HG02885 (cell line): ENCODE measurements around the gene TCN2.

Experiments
- ATAC-seq: cut with Tn5 transposase; IDR thresholded peaks from one replicate; pipeline ENCODE4 v1.9.1; 2021; ENCODE audit warnings: mild to moderate bottlenecking; ENCODE audit not compliant: unreplicated experiment, poor library complexity

TCN2 gene

GRCh38 chr22:30640361-30640760 is 33.4 kb downstream of the TCN2 start:
- no peak for ATAC-seq

DNA sequence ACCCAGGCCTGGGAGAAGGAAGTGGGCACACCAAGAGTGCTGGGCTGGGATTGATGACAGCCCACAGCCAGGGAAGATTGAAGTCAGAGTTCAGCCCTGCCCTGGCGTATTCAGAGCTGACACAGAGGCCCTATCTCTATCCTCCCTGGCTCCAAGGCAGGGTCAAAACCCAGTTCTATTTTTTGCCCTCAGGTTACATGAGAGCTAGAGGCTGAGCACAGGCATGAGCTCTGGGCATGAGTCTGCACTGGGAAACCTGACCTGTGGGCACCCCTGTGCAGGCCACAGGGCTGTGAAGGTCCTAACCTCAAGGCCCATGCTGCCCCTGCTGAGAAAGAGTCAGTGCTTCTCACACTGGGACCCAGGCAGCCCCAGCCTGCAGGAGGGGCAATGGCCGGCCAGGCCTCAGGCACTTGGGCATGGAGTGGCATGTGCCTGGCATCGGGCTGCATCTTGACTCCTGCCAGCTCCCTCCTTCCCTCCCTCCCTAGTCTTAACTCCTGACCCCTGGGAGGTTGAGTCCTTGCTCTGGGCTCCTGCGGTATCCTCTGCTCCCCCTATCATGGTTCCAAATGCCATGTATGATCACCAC is 34.0 kb downstream of the TCN2 start:
- no peak for ATAC-seq

GRCh38 chr22:30643055-30643875 is 36.3 kb downstream of the TCN2 start:
- no peak for ATAC-seq

- ATAC-seq: no peak
Measured at GRCh38 chr22:30646518-30647160, 39.7 kb downstream of the TCN2 start.

GRCh38 chr22:30647536-30647935 is 40.6 kb downstream of the TCN2 start:
- ATAC-seq: no peak

DNA sequence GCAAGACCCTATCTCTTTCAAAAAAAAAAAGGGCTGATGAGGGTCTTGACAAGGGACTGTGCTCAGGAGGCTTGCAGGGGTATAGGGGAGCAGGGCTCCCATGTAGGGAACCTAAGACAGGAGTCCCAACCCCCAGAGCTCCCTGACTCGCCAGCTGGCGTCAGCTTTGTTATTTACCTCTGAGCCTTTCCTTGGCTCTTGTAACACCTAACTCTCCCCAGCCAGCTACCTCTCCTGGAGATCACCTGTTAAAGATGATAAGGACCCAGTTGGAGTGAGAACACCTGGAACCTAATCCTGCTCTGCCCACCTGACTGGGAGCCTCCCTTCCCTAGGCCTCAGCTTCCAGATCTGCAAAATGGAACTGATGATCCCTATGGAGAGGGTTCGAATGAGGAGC is 41.9 kb downstream of the TCN2 start:
- ATAC-seq: no peak

- peak; percentile 68 for ATAC-seq
Measured at GRCh38 chr22:30649430-30650007, 42.5 kb downstream of the TCN2 start.

GRCh38 chr22:30650508-30651116 is 43.6 kb downstream of the TCN2 start:
- no peak for ATAC-seq

- no peak for ATAC-seq
Measured at GRCh38 chr22:30652852-30653251, 45.9 kb downstream of the TCN2 start.

DNA sequence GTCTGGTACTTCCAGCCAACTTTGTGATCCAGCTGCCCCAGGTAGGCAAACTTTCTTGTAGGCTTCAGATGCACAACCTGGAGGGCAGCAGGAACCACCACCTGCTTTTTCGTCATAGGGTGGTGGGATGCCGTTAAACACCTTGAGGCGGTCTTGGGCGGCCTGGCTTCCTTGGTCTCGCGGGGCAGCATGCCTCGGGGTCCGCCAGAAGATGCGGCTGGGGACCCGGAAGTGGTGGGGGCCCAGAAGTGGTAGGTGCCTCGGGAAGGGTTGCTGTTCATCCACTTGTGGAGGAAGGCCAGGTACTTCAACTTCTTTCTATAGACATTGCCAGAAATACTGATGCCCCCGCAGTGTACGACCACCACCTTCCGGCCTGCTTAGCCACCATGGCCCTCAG is 47.4 kb downstream of the TCN2 start:
- ATAC-seq: no peak

- no peak for ATAC-seq
Measured at GRCh38 chr22:30655532-30655931, 48.6 kb downstream of the TCN2 start.

DNA sequence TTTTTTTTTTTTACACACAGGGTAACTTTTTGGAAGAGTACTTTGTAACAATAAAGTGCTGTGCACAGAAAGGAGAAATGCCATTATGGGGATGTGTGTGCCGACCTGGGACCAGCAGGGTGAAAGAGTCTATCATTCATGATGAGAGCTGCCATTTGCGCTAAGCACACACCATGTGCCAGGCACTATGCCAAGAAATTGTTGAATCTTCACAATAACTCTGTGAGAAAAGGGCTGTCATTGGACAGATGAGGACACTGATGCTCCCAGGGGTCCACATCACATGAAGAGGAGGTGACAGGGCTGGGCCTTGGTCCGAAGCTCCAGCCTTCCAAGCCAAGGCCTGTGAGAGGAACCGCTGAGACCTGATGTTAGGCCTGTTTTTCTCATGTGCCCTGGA is 55.1 kb downstream of the TCN2 start:
- ATAC-seq: no peak

- ATAC-seq: no peak
Measured at GRCh38 chr22:30664798-30665197, 57.8 kb downstream of the TCN2 start.

DNA sequence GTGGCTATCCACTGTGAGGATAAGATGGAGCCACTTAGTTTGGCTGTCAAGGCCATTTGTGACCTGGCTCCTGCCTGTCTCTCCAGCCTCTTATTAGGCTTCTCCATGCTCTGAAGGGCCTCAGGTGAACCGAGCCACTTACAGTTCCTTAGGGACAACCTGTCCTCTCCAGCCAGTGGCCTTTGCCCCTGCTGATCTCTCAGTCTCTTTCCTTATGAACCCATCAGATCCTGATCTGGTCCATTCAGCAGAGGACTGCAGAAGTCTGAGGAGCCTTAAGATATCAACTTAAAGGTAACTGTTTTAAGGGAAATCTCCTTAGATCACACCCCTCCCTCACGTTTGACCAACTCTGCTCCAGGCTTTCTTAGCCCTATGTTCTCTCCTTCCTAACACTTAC is 58.3 kb downstream of the TCN2 start:
- ATAC-seq: no peak

DNA sequence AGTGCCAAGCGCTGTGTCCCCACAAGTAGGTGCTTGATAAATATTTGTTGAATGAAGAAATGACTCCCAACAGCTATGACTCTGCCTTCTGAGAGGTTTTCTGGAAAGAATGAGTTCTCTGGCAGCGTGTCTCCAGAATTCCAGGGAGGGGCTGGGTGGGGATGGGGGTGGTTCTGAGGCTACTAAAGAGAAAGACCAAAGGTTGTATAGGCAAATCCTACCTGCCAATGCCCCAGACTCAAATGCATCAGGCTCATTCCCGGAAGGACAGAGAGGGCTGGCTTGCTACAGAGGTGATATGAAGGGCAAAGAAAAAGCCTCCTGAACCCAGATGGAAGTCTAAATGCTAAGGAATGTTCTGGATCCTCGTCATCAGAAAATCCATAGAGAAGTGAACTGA is 58.8 kb downstream of the TCN2 start:
- ATAC-seq: no peak

DNA sequence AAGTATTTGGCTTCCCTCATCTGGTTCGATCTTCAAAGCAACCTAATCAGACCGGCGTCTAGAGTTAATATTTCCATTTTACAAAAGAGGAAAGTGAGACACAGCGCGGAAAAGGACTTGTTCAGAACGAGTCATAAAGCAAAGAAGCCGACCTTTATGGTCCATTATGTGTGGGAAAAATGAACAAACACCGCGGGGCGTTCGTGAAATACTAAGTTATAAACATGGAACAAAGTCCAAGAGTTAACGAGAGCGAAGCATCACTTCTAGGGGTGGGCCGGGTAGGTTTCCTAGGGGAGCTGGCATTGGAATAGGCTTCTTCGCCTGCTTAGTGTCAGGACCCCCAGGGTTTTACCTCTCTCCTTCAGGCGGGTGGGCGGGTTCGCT is 60.1 kb downstream of the TCN2 start:
- ATAC-seq: peak; percentile 11

DNA sequence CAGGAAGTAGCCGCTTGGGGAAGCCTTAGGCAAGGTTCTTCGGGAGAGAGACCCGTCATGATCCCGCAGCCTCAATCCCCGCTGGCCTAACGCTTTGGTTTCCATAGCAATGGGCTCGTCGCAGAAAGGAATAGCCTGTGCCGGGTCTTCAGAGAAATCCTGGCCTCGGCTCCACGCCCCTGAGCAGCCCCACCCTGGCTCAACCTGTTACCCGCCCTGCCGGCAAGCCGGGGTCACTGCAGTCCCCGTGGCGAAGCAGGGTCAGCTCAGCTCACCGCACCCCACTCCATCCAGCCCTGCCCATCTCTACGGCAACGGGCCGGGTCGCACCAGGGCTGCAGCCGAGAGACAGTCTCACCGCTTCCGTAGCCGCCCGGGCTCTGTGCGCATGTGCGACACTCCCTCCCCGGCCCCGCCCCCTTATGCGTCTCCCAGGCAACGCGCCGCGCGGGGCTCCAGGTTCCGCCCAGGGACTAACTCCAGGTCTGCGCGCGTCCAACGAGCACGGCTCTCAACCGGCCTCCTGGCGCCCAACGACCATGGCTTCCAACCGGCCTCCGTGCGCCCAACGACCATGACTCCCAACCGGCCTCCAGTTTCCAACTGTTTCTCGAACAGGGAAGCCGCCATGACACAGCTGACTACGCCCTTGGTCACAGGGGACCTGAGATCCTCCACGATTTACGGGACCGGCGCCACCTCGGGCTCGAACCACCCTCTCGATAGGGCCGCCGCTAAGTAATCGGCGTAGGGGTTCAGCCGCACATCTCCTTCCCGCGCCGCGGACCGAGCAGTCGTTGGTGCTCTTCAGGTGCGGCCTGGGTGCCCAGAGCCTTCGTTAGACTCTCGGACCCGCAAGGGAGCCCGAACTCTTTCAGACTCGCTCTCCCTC is 60.8 kb downstream of the TCN2 start, which contains the start of gene DUSP18:
Gene DUSP18 (minus strand): TSS at position 382 of the 892 bp plus-strand sequence. CDS start 3,872 bp downstream, outside the sequence.
- peak; percentile 91 for ATAC-seq

DNA sequence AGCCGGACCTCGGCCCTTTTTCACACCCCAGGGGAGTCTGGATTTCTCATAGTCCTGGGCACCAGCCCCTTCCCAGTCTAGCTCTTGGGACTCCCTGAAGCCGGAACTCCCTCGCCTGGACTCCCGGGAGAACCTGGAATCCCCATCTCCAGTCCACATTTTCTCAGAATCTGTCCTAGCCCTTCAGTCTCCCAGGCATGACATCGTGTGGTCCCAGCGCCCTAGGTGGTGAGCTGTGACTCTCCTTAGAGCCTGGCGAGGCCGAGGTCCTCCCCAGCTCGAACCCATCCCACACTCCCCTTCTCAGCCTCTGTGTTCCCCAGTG is 61.4 kb downstream of the TCN2 start:
- ATAC-seq: no peak

GRCh38 chr22:30671071-30671470 is 64.1 kb downstream of the TCN2 start:
- ATAC-seq: no peak

- ATAC-seq: no peak
Measured at GRCh38 chr22:30673136-30673535, 66.2 kb downstream of the TCN2 start.
